GM18951 (cell line): ENCODE data around the gene MOGAT2.
"Not testable (repeated sequence)": the region's sequence is repeated elsewhere in the genome, so short reads cannot be mapped to it uniquely, and the experiment has no call there.

Source experiments
- POLR2A ChIP-seq: IDR thresholded peaks from 4 replicates; pipeline ENCODE4 v1.6.1; 2011; ENCODE audit warnings: mild to moderate bottlenecking; ENCODE audit not compliant: insufficient read length, insufficient read depth; ENCODE audit errors: extremely low read depth
- in situ Hi-C: fragments of 300-500 bp; cut with MboI; formaldehyde crosslinking; loops from one replicate; pipeline ENCODE4 v1.12.0; 2022; ENCODE audit warnings: low sequenced_read_pairs, mixed read lengths, inconsistent platforms; ENCODE audit not compliant: unreplicated experiment

The MOGAT2 gene

GRCh38 chr11:75717608-75718418 is at the start of gene MOGAT2:
TSS of gene MOGAT2 (plus strand) at chr11:75717838. CDS start at chr11:75717889, 51 bp downstream.
- in situ Hi-C loops: no loop called here

DNA sequence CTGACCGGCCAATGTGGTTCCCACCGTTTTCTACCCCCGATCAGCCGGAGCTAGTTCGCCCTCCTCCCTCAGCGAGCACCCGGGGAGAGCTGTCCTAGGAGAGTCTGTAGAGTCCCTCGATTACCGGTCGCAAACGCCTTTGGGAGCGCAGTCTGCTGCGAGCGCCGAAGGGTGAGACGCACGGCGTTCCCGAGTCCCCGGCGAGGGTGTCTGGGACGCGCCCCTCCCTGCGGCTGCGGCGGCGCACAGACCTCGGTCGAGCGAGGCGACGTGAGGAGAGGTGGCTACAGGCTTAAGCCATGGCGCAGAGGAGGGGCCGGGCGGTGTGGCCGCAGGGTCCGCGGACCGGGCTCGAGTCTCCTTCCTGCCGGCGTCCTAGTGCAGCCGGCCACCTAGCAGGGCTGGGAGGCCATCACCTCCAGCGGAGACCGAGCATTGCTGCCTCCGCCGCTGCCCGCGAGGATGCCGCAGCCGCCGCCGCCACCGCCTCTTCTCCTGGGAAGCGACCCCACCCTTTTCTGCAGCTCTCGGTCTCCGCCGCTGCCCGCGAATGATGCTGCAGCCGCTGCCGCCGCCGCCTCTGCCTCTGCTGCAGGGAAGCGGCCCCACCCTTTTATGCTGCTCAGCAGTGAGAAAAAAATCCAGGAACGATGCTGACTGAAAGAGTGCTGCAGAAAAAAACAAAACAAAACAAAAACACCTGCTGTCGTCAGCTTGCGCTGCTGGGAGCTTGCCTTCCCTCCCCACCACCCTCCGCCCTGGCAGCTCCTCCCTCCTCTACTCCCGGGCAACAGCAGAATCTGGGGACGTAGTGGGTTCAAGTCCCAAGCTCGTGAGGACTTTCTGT is 49.0 kb upstream of the MOGAT2 start, which contains the start of gene MAP6:
MAP6 (minus strand) TSS at position 588 of the 847 bp plus-strand sequence. CDS start 669 bp downstream, outside the sequence.
- in situ Hi-C loops: no loop called here

More at GRCh38 chr11:75717608-75718418, at the start of gene MOGAT2:
- TF ChIP-seq POLR2A: no peak

GRCh38 chr11:75673977-75674582 is 43.6 kb upstream of the MOGAT2 start:
- in situ Hi-C loops: no loop called here
- no peak for TF ChIP-seq POLR2A

More for the DNA sequence above, 49.0 kb upstream of the MOGAT2 start, which contains the start of gene MAP6:
- no peak for TF ChIP-seq POLR2A

GRCh38 chr11:75677275-75677674 is 40.4 kb upstream of the MOGAT2 start:
- in situ Hi-C loops: no loop called here
- no peak for TF ChIP-seq POLR2A

DNA sequence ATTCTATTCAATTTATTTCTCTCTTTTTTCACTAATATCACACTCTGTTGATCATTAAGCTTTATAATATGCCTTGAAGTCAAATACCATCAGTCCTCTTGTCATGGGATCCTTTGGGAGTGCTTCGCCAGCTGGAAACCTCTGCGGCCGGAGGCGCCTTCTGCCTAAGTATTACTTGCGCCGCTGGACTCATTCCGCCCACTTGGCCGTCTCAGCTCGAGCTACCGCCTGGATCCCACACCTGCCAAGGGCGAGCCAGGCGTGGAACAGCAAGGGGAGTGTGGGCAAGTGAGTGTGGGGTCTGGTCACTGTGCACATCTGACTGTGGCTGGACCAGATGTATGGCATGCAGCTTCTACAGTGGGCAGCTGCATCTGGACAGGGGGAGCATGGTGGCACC is 39.7 kb upstream of the MOGAT2 start:
- no peak for TF ChIP-seq POLR2A
- in situ Hi-C loops: no loop called here

DNA sequence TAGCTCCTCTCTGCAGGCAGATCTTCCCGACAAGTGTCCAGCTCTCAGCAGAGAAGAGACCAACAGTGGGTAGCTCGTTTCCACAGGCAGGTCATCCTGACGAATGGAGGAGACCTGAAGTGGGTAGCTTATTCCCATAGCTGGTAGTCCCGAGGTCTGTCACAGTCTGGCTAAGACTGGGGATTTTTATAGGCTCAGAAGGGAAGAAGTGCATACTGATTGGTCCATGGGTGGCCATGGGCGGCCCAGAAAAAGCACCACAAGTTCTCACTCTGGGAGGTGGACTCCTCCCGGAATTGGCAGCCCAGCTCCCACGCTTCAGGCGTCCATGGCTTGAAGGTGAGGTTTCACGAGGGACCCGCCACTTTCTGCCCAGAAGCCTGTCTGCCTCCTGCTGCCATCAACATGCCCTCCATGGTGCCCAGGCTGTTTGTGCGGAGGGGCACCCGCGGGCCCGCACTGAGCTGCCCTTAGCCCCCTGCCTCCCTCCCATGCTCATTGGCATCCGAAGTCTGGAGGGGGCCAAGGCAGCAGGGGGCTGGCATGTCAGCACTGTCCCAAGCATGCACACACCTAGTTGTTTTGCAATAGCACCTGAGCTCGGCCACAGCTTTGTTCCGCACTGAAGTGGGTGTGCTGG is 38.9 kb upstream of the MOGAT2 start:
- in situ Hi-C loops: no loop called here
- no peak for TF ChIP-seq POLR2A

DNA sequence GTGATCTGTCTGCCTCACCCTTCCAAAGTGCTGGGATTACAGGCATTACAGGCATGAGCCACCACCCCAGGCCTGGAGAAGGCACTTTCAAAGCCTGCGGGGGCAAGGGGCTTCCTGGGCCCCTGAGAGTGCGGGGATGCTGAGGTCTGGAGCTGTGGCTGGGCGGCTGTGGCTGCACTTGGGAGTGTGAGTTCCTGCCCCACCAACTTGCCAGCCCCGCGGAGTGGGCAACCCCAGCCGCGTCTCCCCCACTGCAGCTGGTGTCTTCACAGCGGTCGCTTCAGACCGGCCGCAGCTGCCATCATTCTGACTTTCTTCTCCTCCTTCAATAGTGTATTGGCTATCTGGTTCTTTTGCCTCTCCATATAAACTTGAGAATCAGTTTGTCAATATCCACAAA is 38.1 kb upstream of the MOGAT2 start:
- no peak for TF ChIP-seq POLR2A
- in situ Hi-C loops: no loop called here

DNA sequence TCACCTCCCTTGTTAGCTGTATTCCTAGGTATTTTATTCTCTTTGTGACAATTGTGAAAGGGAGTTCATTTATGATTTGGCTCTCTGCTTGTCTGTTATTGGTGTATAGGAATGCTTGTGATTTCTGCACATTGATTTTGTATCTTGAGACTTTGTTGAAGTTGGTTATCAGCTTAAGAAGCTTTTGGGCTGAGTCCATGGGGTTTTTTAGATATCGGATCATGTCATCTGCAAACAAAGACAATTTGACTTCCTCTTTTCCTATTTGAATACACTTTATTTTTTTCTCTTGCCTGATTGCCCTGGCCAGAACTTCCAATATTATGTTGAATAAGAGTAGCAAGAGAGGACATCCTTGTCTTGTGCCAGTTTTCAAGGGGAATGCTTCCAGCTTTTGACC is 33.8 kb upstream of the MOGAT2 start:
- in situ Hi-C loops: not testable (repeated sequence)

- in situ Hi-C loops: no loop called here
These were observed 27.6 kb upstream of the MOGAT2 start for GRCh38 chr11:75689863-75690609.

DNA sequence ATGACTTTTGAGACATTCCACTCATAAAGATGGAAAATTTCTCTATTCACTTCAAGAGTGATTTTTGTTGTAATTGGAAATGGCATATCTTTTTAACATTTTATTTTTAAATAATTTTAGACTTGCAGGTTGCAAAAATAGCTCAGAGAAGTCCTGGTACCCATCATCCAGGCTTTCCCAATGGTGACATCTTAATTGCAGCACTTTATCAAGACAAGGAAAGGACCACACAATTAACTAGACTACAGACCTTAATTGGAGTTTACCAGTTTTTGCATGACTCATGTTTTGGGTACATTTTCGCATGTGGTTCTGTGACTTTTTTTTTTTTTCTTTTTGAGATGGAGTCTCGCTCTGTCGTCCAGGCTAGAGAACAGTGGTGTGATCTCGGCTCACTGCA is 25.8 kb upstream of the MOGAT2 start:
- TF ChIP-seq POLR2A: no peak
- in situ Hi-C loops: no loop called here

More at GRCh38 chr11:75689863-75690609, 27.6 kb upstream of the MOGAT2 start:
- no peak for TF ChIP-seq POLR2A

- in situ Hi-C loops: no loop called here
- TF ChIP-seq POLR2A: no peak
These were observed 19.6 kb upstream of the MOGAT2 start for GRCh38 chr11:75697906-75698581.

DNA sequence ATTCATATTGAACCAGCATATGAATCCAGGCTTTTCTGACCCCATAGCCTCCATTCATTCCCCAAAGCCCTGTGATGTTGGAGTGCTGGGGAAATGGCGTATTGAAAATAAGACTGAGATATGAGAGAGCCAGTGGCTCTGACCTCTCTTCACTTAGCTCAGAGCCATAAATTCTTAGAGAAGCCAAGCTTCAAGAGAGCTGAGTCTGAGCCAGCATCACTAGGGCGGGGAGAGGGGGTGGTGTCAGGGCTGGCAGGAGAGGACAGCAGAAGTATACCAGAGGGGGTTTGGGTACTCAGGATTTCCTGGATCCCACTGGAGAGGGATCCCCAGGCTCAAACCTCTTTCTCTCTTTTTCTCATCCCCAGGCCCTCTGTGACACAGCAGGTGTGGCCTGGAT is 16.7 kb upstream of the MOGAT2 start:
- no peak for TF ChIP-seq POLR2A
- in situ Hi-C loops: no loop called here

DNA sequence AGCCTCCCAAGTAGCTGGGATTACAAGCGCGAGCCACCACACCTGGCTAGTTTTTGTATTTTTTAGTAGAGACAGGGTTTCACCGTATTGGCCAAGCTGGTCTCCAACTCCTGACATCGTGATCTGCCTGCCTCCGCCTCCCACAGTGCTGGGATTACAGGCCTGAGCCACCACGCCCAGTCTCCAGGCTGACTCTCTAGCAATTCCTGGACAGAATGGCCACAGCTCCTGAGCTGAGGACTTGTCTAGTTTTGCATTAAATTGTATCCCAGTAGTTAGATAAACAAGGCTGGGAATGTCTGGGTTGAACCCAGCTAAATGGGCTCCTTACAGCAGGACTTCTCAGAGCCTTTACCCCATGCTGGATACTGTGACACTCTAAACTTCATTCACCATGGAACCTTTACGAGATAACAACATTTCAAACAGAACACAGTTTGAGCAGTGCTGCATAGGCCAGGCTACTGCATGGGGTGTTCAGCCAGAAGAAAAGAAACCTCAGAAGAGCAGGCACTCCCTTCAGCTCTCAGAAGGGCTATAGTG is 13.9 kb upstream of the MOGAT2 start:
- no peak for TF ChIP-seq POLR2A
- in situ Hi-C loops: no loop called here
